Naive B cell (primary cell): Measurements from ENCODE around the gene ESR1. TPM values are rescaled to one million over a fixed set of nuclear protein-coding genes. Genes with fewer than 3 reads are reported as not detected.
"Not testable (repeated sequence)": the region's sequence is repeated elsewhere in the genome, so short reads cannot be mapped to it uniquely, and the experiment has no call there.

ENCODE experiments used
- ATAC-seq, 2 donors: fragments of 150-1000 bp; cut with Tn5 transposase; 2 replicates each; pipeline ENCODE4 v1.10.0; 2021; ENCODE audit warnings: low read depth in 2 of 2, mild to moderate bottlenecking in 2 of 2, moderate library complexity in 2 of 2
- DNase-seq: peaks from one replicate; pipeline ENCODE4 v3.0.0; 2022
- H3K27ac Mint-ChIP-seq, 6 donors: one replicate each; pipeline ENCODE4 v1.8.0; 2020 to 2022; ENCODE audit warnings: mild to moderate bottlenecking in 6 of 6, mixed read lengths in 6 of 6, moderate library complexity in 5 of 6, inconsistent platforms in 2 of 6
- H3K27me3 Mint-ChIP-seq, 3 donors: one replicate each; pipeline ENCODE4 v1.8.0; 2021 to 2022; ENCODE audit warnings: mixed read lengths in 3 of 3, mild to moderate bottlenecking in 1 of 3
- H3K36me3 Mint-ChIP-seq, 2 donors: one replicate each; pipeline ENCODE4 v1.8.0; 2020 to 2022; ENCODE audit warnings: mixed read lengths in 2 of 2, inconsistent platforms in 1 of 2, mild to moderate bottlenecking in 1 of 2
- H3K4me1 Mint-ChIP-seq, 3 donors: one replicate each; pipeline ENCODE4 v1.8.0; 2020 to 2022; ENCODE audit warnings: mixed read lengths in 3 of 3, inconsistent platforms in 1 of 3, mild to moderate bottlenecking in 1 of 3, moderate library complexity in 1 of 3
- H3K4me3 Mint-ChIP-seq, 8 donors: one replicate each; pipeline ENCODE4 v1.8.0; 2020 to 2022; ENCODE audit warnings: mild to moderate bottlenecking in 8 of 8, mixed read lengths in 8 of 8, moderate library complexity in 8 of 8, inconsistent platforms in 2 of 8
- H3K9me3 Mint-ChIP-seq, 7 donors: one replicate each; pipeline ENCODE4 v1.8.0; 2020 to 2022; ENCODE audit warnings: mixed read lengths in 7 of 7, mild to moderate bottlenecking in 5 of 7, inconsistent platforms in 2 of 7, moderate library complexity in 1 of 7
- polyA plus RNA-seq, 6 donors: library from polyadenylated mRNA; unstranded; fragments of 300-500 nt; fragmentation: Illumina TruSeq; gene quantifications; one replicate each; pipeline ENCODE4 v1.2.3, GENCODE V29; 2021; ENCODE audit warnings: low read depth in 6 of 6

Gene ESR1
- polyA plus RNA-seq, 6 donors from 2014 or later: 0.06 to 0.26 (median 0.17) TPM; not detected in 2

GRCh38 chr6:152062476-152062875 lies 255.0 kb downstream of the ESR1 start:
- ATAC-seq: no peak

GRCh38 chr6:152063170-152063921 lies 255.9 kb downstream of the ESR1 start:
- Mint-ChIP-seq H3K36me3 (peaks cover 0 to 7% of the 10 kb centered on the region in 2 donors), H3K27me3 (peaks cover 0 to 7% (median 0%) of the 10 kb centered on the region in 3 donors), H3K27ac (no peak overlapping the region), H3K9me3 (peaks cover 0 to 4% (median 0%) of the 10 kb centered on the region in 7 donors), H3K4me3 (no peak overlapping the region), H3K4me1 (no peaks in the 10 kb centered on the region)
- ATAC-seq (no peak), DNase-seq (no peak)

More at GRCh38 chr6:152062476-152062875, 255.0 kb downstream of the ESR1 start:
- no peak for DNase-seq
- Mint-ChIP-seq H3K9me3 (peaks cover 0 to 4% (median 0%) of the 10 kb centered on the region in 7 donors), H3K36me3 (peaks cover 0 to 7% of the 10 kb centered on the region in 2 donors), H3K27me3 (peaks cover 0 to 7% (median 0%) of the 10 kb centered on the region in 3 donors), H3K4me1 (no peaks in the 10 kb centered on the region), H3K4me3 (no peak overlapping the region), H3K27ac (no peak overlapping the region)

GRCh38 chr6:152068622-152069261 lies 261.3 kb downstream of the ESR1 start:
- H3K4me3 Mint-ChIP-seq: peak overlapping the region in 1 of 8 donors; percentile 18
- ATAC-seq (no peak), DNase-seq (no peak)
- H3K36me3 Mint-ChIP-seq: no peaks in the 10 kb centered on the region
- no peak overlapping the region for H3K27ac Mint-ChIP-seq
- no peaks in the 10 kb centered on the region for H3K4me1 Mint-ChIP-seq
- no peaks in the 10 kb centered on the region for H3K9me3 Mint-ChIP-seq
- H3K27me3 Mint-ChIP-seq: no peaks in the 10 kb centered on the region

GRCh38 chr6:152070556-152070955 lies 263.1 kb downstream of the ESR1 start:
- H3K27ac Mint-ChIP-seq: no peak overlapping the region
- no peak overlapping the region for H3K4me3 Mint-ChIP-seq
- DNase-seq (no peak), ATAC-seq (no peak)
- H3K4me1 Mint-ChIP-seq: no peaks in the 10 kb centered on the region
- peaks cover 3 to 15% (median 6%) of the 10 kb centered on the region in 7 donors for H3K9me3 Mint-ChIP-seq
- H3K27me3 Mint-ChIP-seq: no peaks in the 10 kb centered on the region
- H3K36me3 Mint-ChIP-seq: peaks cover 3 to 5% of the 10 kb centered on the region in 2 donors

GRCh38 chr6:152071318-152071717 lies 263.8 kb downstream of the ESR1 start:
- Mint-ChIP-seq H3K27ac (no peak overlapping the region), H3K9me3 (peaks cover 7 to 23% (median 13%) of the 10 kb centered on the region in 7 donors), H3K27me3 (no peaks in the 10 kb centered on the region), H3K4me3 (no peak overlapping the region), H3K36me3 (peaks cover 8 to 10% of the 10 kb centered on the region in 2 donors), H3K4me1 (no peaks in the 10 kb centered on the region)
- no peak for DNase-seq
- no peak for ATAC-seq

- DNase-seq: no peak
- Mint-ChIP-seq H3K27me3 (no peaks in the 10 kb centered on the region), H3K4me1 (no peaks in the 10 kb centered on the region), H3K9me3 (peaks cover 9 to 28% (median 18%) of the 10 kb centered on the region in 7 donors), H3K4me3 (no peak overlapping the region), H3K27ac (no peak overlapping the region), H3K36me3 (peaks cover 8 to 15% of the 10 kb centered on the region in 2 donors)
- no peak for ATAC-seq
Measured at GRCh38 chr6:152071843-152072242, 264.4 kb downstream of the ESR1 start.

GRCh38 chr6:152076242-152076641 lies 268.8 kb downstream of the ESR1 start:
- Mint-ChIP-seq H3K36me3 (peaks cover 8 to 15% of the 10 kb centered on the region in 2 donors), H3K9me3 (peaks cover 9 to 29% (median 22%) of the 10 kb centered on the region in 7 donors)
- DNase-seq, H3K27me3 Mint-ChIP-seq, ATAC-seq, H3K4me3 Mint-ChIP-seq, H3K4me1 Mint-ChIP-seq, H3K27ac Mint-ChIP-seq: not testable (repeated sequence)

GRCh38 chr6:152078001-152078400 lies 270.5 kb downstream of the ESR1 start:
- DNase-seq (no peak), ATAC-seq (no peak)
- H3K36me3 Mint-ChIP-seq: peaks cover 8 to 15% of the 10 kb centered on the region in 2 donors
- no peak overlapping the region for H3K27ac Mint-ChIP-seq
- H3K4me1 Mint-ChIP-seq: no peaks in the 10 kb centered on the region
- peaks cover 0 to 3% (median 0%) of the 10 kb centered on the region in 3 donors for H3K27me3 Mint-ChIP-seq
- H3K9me3 Mint-ChIP-seq: peaks cover 9 to 32% (median 27%) of the 10 kb centered on the region in 7 donors
- no peak overlapping the region for H3K4me3 Mint-ChIP-seq

- peaks cover 0 to 3% (median 0%) of the 10 kb centered on the region in 3 donors for H3K27me3 Mint-ChIP-seq
- H3K36me3 Mint-ChIP-seq: peaks cover 8 to 15% of the 10 kb centered on the region in 2 donors
- H3K4me1 Mint-ChIP-seq: no peaks in the 10 kb centered on the region
- ATAC-seq (no peak), DNase-seq (no peak)
- H3K9me3 Mint-ChIP-seq: peaks cover 9 to 39% (median 31%) of the 10 kb centered on the region in 7 donors
- H3K27ac Mint-ChIP-seq: no peak overlapping the region
- H3K4me3 Mint-ChIP-seq: no peak overlapping the region
Measured at GRCh38 chr6:152078804-152079203, 271.3 kb downstream of the ESR1 start.

- H3K9me3 Mint-ChIP-seq: peaks cover 0 to 12% (median 6%) of the 10 kb centered on the region in 7 donors
Measured at GRCh38 chr6:152085451-152085921, 278.0 kb downstream of the ESR1 start.

GRCh38 chr6:152086223-152086873 lies 278.9 kb downstream of the ESR1 start:
- Mint-ChIP-seq H3K4me3 (no peak overlapping the region), H3K27ac (no peak overlapping the region), H3K4me1 (no peaks in the 10 kb centered on the region), H3K27me3 (no peaks in the 10 kb centered on the region), H3K9me3 (peaks cover 0 to 10% (median 6%) of the 10 kb centered on the region in 7 donors), H3K36me3 (no peaks in the 10 kb centered on the region)
- DNase-seq (no peak), ATAC-seq (no peak)

More at GRCh38 chr6:152085451-152085921, 278.0 kb downstream of the ESR1 start:
- Mint-ChIP-seq H3K4me1 (no peaks in the 10 kb centered on the region), H3K27ac (no peak overlapping the region), H3K4me3 (no peak overlapping the region), H3K27me3 (no peaks in the 10 kb centered on the region), H3K36me3 (no peaks in the 10 kb centered on the region)
- DNase-seq (no peak), ATAC-seq (no peak)

GRCh38 chr6:152087096-152087495 lies 279.6 kb downstream of the ESR1 start:
- no peaks in the 10 kb centered on the region for H3K27me3 Mint-ChIP-seq
- DNase-seq: no peak
- ATAC-seq: no peak

GRCh38 chr6:152087701-152088100 lies 280.2 kb downstream of the ESR1 start:
- peaks cover 0 to 9% (median 2%) of the 10 kb centered on the region in 7 donors for H3K9me3 Mint-ChIP-seq
- no peaks in the 10 kb centered on the region for H3K36me3 Mint-ChIP-seq
- no peak overlapping the region for H3K4me3 Mint-ChIP-seq
- DNase-seq (no peak), ATAC-seq (no peak)
- no peak overlapping the region for H3K27ac Mint-ChIP-seq
- H3K4me1 Mint-ChIP-seq: no peaks in the 10 kb centered on the region
- no peaks in the 10 kb centered on the region for H3K27me3 Mint-ChIP-seq

More at GRCh38 chr6:152087096-152087495, 279.6 kb downstream of the ESR1 start:
- Mint-ChIP-seq H3K9me3 (peaks cover 0 to 10% (median 2%) of the 10 kb centered on the region in 7 donors), H3K4me3 (no peak overlapping the region), H3K27ac (no peak overlapping the region), H3K36me3 (no peaks in the 10 kb centered on the region), H3K4me1 (no peaks in the 10 kb centered on the region)
